ENCODE measurements around the gene GPR137. TPM values are rescaled to one million over a fixed set of nuclear protein-coding genes. Genes with fewer than 3 reads are reported as not detected.
A peak's percentile ranks its signal among the peaks of the same experiment; 100 is the strongest.

GPR137 gene
- total RNA-seq, 2 donors from 2014 or later, result 40.6 to 41.4 TPM

GRCh38 chr11:64253481-64253880 lies 32.2 kb upstream of the GPR137 start:
- Mint-ChIP-seq H3K4me3 (peak overlapping the region; percentile 92), H3K27ac (no peak overlapping the region), H3K9me3 (no peaks in the 10 kb centered on the region), H3K27me3 (no peaks in the 10 kb centered on the region), H3K4me1 (peaks cover 6% of the 10 kb centered on the region), H3K36me3 (ENCODE audit: low read depth) (peaks cover 15% of the 10 kb centered on the region)
- ATAC-seq (replicated peaks), result no peak

- Mint-ChIP-seq H3K9me3 (no peaks in the 10 kb centered on the region), H3K27me3 (no peaks in the 10 kb centered on the region), H3K4me3 (no peak overlapping the region), H3K36me3 (ENCODE audit: low read depth) (peaks cover 18% of the 10 kb centered on the region), H3K27ac (no peak overlapping the region), H3K4me1 (peaks cover 7% of the 10 kb centered on the region)
- no peak for ATAC-seq (replicated peaks)
Observed at GRCh38 chr11:64254326-64254725, 31.3 kb upstream of the GPR137 start.

GRCh38 chr11:64255135-64256128 lies 30.2 kb upstream of the GPR137 start:
- Mint-ChIP-seq H3K4me3 (no peak overlapping the region), H3K9me3 (no peaks in the 10 kb centered on the region), H3K36me3 (ENCODE audit: low read depth) (peaks cover 26% of the 10 kb centered on the region), H3K27me3 (no peaks in the 10 kb centered on the region), H3K4me1 (peaks cover 16% of the 10 kb centered on the region), H3K27ac (no peak overlapping the region)
- no peak for ATAC-seq (replicated peaks)

- no peaks in the 10 kb centered on the region for H3K9me3 Mint-ChIP-seq
- H3K4me1 Mint-ChIP-seq, result peaks cover 16% of the 10 kb centered on the region
- peaks cover 26% of the 10 kb centered on the region for H3K36me3 Mint-ChIP-seq (ENCODE audit: low read depth)
- no peak for ATAC-seq (replicated peaks)
- no peaks in the 10 kb centered on the region for H3K27me3 Mint-ChIP-seq
- H3K4me3 Mint-ChIP-seq, result no peak overlapping the region
- no peak overlapping the region for H3K27ac Mint-ChIP-seq
Observed at GRCh38 chr11:64256300-64256699, 29.3 kb upstream of the GPR137 start.

GRCh38 chr11:64258356-64258755 lies 27.3 kb upstream of the GPR137 start:
- no peak for ATAC-seq (replicated peaks)
- Mint-ChIP-seq H3K36me3 (ENCODE audit: low read depth) (peaks cover 41% of the 10 kb centered on the region), H3K27ac (no peak overlapping the region), H3K4me3 (no peak overlapping the region), H3K9me3 (no peaks in the 10 kb centered on the region), H3K27me3 (no peaks in the 10 kb centered on the region), H3K4me1 (peaks cover 16% of the 10 kb centered on the region)

GRCh38 chr11:64258946-64259532 lies 26.6 kb upstream of the GPR137 start:
- Mint-ChIP-seq H3K9me3 (no peaks in the 10 kb centered on the region), H3K36me3 (ENCODE audit: low read depth) (peaks cover 36% of the 10 kb centered on the region), H3K4me1 (peaks cover 11% of the 10 kb centered on the region), H3K4me3 (peak overlapping the region; percentile 49), H3K27me3 (no peaks in the 10 kb centered on the region), H3K27ac (peak overlapping the region; percentile 77)
- no peak for ATAC-seq (replicated peaks)

GRCh38 chr11:64259533-64260067 lies 26.0 kb upstream of the GPR137 start:
- peak; percentile 71 for ATAC-seq (replicated peaks)

GRCh38 chr11:64260147-64260708 lies 25.4 kb upstream of the GPR137 start:
- peak overlapping the region; percentile 77 for H3K27ac Mint-ChIP-seq
- H3K36me3 Mint-ChIP-seq (ENCODE audit: low read depth), result peaks cover 35% of the 10 kb centered on the region
- no peaks in the 10 kb centered on the region for H3K27me3 Mint-ChIP-seq
- peaks cover 10% of the 10 kb centered on the region for H3K4me1 Mint-ChIP-seq
- peak overlapping the region; percentile 49 for H3K4me3 Mint-ChIP-seq
- H3K9me3 Mint-ChIP-seq, result no peaks in the 10 kb centered on the region
- ATAC-seq (replicated peaks), result peak; percentile 74

More at GRCh38 chr11:64259533-64260067, 26.0 kb upstream of the GPR137 start:
- H3K9me3 Mint-ChIP-seq, result no peaks in the 10 kb centered on the region
- H3K4me1 Mint-ChIP-seq, result peaks cover 10% of the 10 kb centered on the region
- H3K36me3 Mint-ChIP-seq (ENCODE audit: low read depth), result peaks cover 35% of the 10 kb centered on the region
- H3K27me3 Mint-ChIP-seq, result no peaks in the 10 kb centered on the region
- peak overlapping the region; percentile 49 for H3K4me3 Mint-ChIP-seq
- peak overlapping the region; percentile 77 for H3K27ac Mint-ChIP-seq

GRCh38 chr11:64261556-64262080 lies 24.0 kb upstream of the GPR137 start:
- H3K36me3 Mint-ChIP-seq (ENCODE audit: low read depth), result peaks cover 40% of the 10 kb centered on the region
- no peaks in the 10 kb centered on the region for H3K27me3 Mint-ChIP-seq
- no peak for ATAC-seq (replicated peaks)
- no peaks in the 10 kb centered on the region for H3K9me3 Mint-ChIP-seq
- peaks cover 10% of the 10 kb centered on the region for H3K4me1 Mint-ChIP-seq
- H3K27ac Mint-ChIP-seq, result no peak overlapping the region
- no peak overlapping the region for H3K4me3 Mint-ChIP-seq

- ATAC-seq (replicated peaks), result no peak
- no peak overlapping the region for H3K27ac Mint-ChIP-seq
- no peaks in the 10 kb centered on the region for H3K9me3 Mint-ChIP-seq
- no peak overlapping the region for H3K4me3 Mint-ChIP-seq
- H3K4me1 Mint-ChIP-seq, result peaks cover 10% of the 10 kb centered on the region
- H3K27me3 Mint-ChIP-seq, result no peaks in the 10 kb centered on the region
- H3K36me3 Mint-ChIP-seq (ENCODE audit: low read depth), result peaks cover 40% of the 10 kb centered on the region
Observed at GRCh38 chr11:64262271-64263002, 23.2 kb upstream of the GPR137 start.

GRCh38 chr11:64263021-64263946 lies 22.4 kb upstream of the GPR137 start:
- no peak for ATAC-seq (replicated peaks)
- no peaks in the 10 kb centered on the region for H3K27me3 Mint-ChIP-seq
- peaks cover 32% of the 10 kb centered on the region for H3K36me3 Mint-ChIP-seq (ENCODE audit: low read depth)
- no peak overlapping the region for H3K4me3 Mint-ChIP-seq
- H3K4me1 Mint-ChIP-seq, result peaks cover 15% of the 10 kb centered on the region
- no peak overlapping the region for H3K27ac Mint-ChIP-seq
- H3K9me3 Mint-ChIP-seq, result no peaks in the 10 kb centered on the region

- no peak overlapping the region for H3K27ac Mint-ChIP-seq
- no peaks in the 10 kb centered on the region for H3K27me3 Mint-ChIP-seq
- ATAC-seq (replicated peaks), result no peak
Observed at GRCh38 chr11:64263947-64264317, 21.7 kb upstream of the GPR137 start.

GRCh38 chr11:64264371-64264852 lies 21.2 kb upstream of the GPR137 start:
- H3K4me1 Mint-ChIP-seq, result peaks cover 21% of the 10 kb centered on the region
- ATAC-seq (replicated peaks), result no peak
- no peaks in the 10 kb centered on the region for H3K9me3 Mint-ChIP-seq
- peaks cover 27% of the 10 kb centered on the region for H3K36me3 Mint-ChIP-seq (ENCODE audit: low read depth)
- H3K27me3 Mint-ChIP-seq, result no peaks in the 10 kb centered on the region
- H3K27ac Mint-ChIP-seq, result no peak overlapping the region
- H3K4me3 Mint-ChIP-seq, result no peak overlapping the region

More at GRCh38 chr11:64263947-64264317, 21.7 kb upstream of the GPR137 start:
- Mint-ChIP-seq H3K4me1 (peaks cover 22% of the 10 kb centered on the region), H3K36me3 (ENCODE audit: low read depth) (peaks cover 31% of the 10 kb centered on the region), H3K9me3 (no peaks in the 10 kb centered on the region), H3K4me3 (no peak overlapping the region)
